WTC11 (cell line): ENCODE measurements around the gene LRRC51. TPM values are rescaled to one million over a fixed set of nuclear protein-coding genes. Genes with fewer than 3 reads are reported as not detected.

Experiments used
- ATAC-seq: fragments of 200-7000 bp; cut with Tn5 transposase; 2 replicates; pipeline ENCODE4 v1.10.0; 2021; ENCODE audit warnings: mild to moderate bottlenecking, moderate library complexity
- CTCF ChIA-PET: fragments of 300-600 bp; sonication (Branson Sonifier 250); formaldehyde crosslinking; loops from one replicate; lab custom pipeline; 2021; ENCODE audit warnings: antibody characterized with exemption; lab: Charles Lee
- POLR2A ChIA-PET: fragments of 350-600 bp; sonication (Branson Sonifier 250); formaldehyde crosslinking; loops from one replicate; lab custom pipeline; 2021; ENCODE audit warnings: antibody characterized with exemption; lab: Charles Lee
- DNase-seq: peaks from one replicate; pipeline ENCODE4 v3.0.0; 2021; ENCODE audit warnings: low spot score
- H3K27ac Mint-ChIP-seq: 2 replicates; pipeline ENCODE4 v1.8.0; 2021; ENCODE audit warnings: mixed read lengths
- H3K27me3 Mint-ChIP-seq: 2 replicates; pipeline ENCODE4 v1.8.0; 2021; ENCODE audit warnings: low read depth, mild to moderate bottlenecking, moderate library complexity, mixed read lengths
- H3K36me3 Mint-ChIP-seq: 2 replicates; pipeline ENCODE4 v1.8.0; 2021; ENCODE audit warnings: mixed read lengths
- H3K4me1 Mint-ChIP-seq: 2 replicates; pipeline ENCODE4 v1.8.0; 2022; ENCODE audit warnings: mixed read lengths
- H3K4me3 Mint-ChIP-seq: 2 replicates; pipeline ENCODE4 v1.8.0; 2021; ENCODE audit warnings: mild to moderate bottlenecking, moderate library complexity, mixed read lengths
- H3K9me3 Mint-ChIP-seq: 2 replicates; pipeline ENCODE4 v1.8.0; 2021; ENCODE audit warnings: mixed read lengths
- ATF1 ChIP-seq: sonication (generic); formaldehyde crosslinking; IDR thresholded peaks from 2 replicates; pipeline ENCODE4 v1.8.1; 2023; ENCODE audit warnings: mild to moderate bottlenecking, moderate library complexity, missing genetic modification reagents
- CBFB ChIP-seq: sonication (generic); formaldehyde crosslinking; IDR thresholded peaks from 2 replicates; pipeline ENCODE4 v1.8.1; 2022; ENCODE audit warnings: mild to moderate bottlenecking, low read depth, missing genetic modification reagents
- CTCF ChIP-seq: fragments of 200-600 bp; IDR thresholded peaks from 2 replicates; pipeline ENCODE4 v1.8.0; 2022; ENCODE audit warnings: antibody characterized with exemption
- ERG ChIP-seq: fragments of 250-450 bp; sonication (Bioruptor Pico); IDR thresholded peaks from 2 replicates; pipeline ENCODE4 v1.8.0; 2021; ENCODE audit warnings: mild to moderate bottlenecking
- FOXP4 ChIP-seq: sonication (generic); formaldehyde crosslinking; IDR thresholded peaks from 2 replicates; pipeline ENCODE4 v1.8.0; 2022; ENCODE audit warnings: mild to moderate bottlenecking, missing genetic modification reagents
- GTF2I ChIP-seq: fragments of 250-450 bp; sonication (Bioruptor Pico); conservative IDR thresholded peaks from 2 replicates; pipeline ENCODE4 v1.4.0; 2021; ENCODE audit warnings: mild to moderate bottlenecking
- HMGA2 ChIP-seq: fragments of 250-450 bp; sonication (Bioruptor Pico); IDR thresholded peaks from 2 replicates; pipeline ENCODE4 v1.4.0; 2021; ENCODE audit warnings: mild to moderate bottlenecking, moderate library complexity
- KAT7 ChIP-seq: sonication (generic); formaldehyde crosslinking; IDR thresholded peaks from 2 replicates; pipeline ENCODE4 v1.8.1; 2023; ENCODE audit warnings: missing genetic modification reagents, mild to moderate bottlenecking, borderline replicate concordance
- MLX ChIP-seq: sonication (generic); formaldehyde crosslinking; IDR thresholded peaks from 2 replicates; pipeline ENCODE4 v1.8.1; 2023; ENCODE audit warnings: mild to moderate bottlenecking, missing genetic modification reagents, moderate library complexity
- MYBL2 ChIP-seq: sonication (generic); formaldehyde crosslinking; IDR thresholded peaks from 2 replicates; pipeline ENCODE4 v1.8.1; 2023; ENCODE audit warnings: mild to moderate bottlenecking, moderate library complexity, missing genetic modification reagents
- NR3C1 ChIP-seq: sonication (generic); formaldehyde crosslinking; conservative IDR thresholded peaks from 2 replicates; pipeline ENCODE4 v1.8.1; 2023; ENCODE audit warnings: low read depth, mild to moderate bottlenecking, missing genetic modification reagents
- OVOL2 ChIP-seq: fragments of 250-450 bp; sonication (Bioruptor Pico); IDR thresholded peaks from 2 replicates; pipeline ENCODE4 v1.9.0; 2021; ENCODE audit warnings: mild to moderate bottlenecking, borderline replicate concordance
- TCF7 ChIP-seq: sonication (generic); formaldehyde crosslinking; IDR thresholded peaks from 2 replicates; pipeline ENCODE4 v1.8.0; 2022; ENCODE audit warnings: mild to moderate bottlenecking, low read depth, missing genetic modification reagents, moderate library complexity
- TP53 ChIP-seq: sonication (generic); formaldehyde crosslinking; IDR thresholded peaks from 2 replicates; pipeline ENCODE4 v1.8.1; 2023; ENCODE audit warnings: mild to moderate bottlenecking, missing genetic modification reagents
- USF2 ChIP-seq: sonication (generic); formaldehyde crosslinking; IDR thresholded peaks from 2 replicates; pipeline ENCODE4 v1.8.1; 2023; ENCODE audit warnings: mild to moderate bottlenecking, missing genetic modification reagents, moderate library complexity
- ZNF121 ChIP-seq: sonication (generic); formaldehyde crosslinking; IDR thresholded peaks from 2 replicates; pipeline ENCODE4 v1.8.0; 2023; ENCODE audit warnings: missing genetic modification reagents
- ZNF219 ChIP-seq: sonication (generic); formaldehyde crosslinking; IDR thresholded peaks from 2 replicates; pipeline ENCODE4 v1.8.0; 2023; ENCODE audit warnings: missing genetic modification reagents, mild to moderate bottlenecking, borderline replicate concordance
- ZNF416 ChIP-seq: fragments of 250-450 bp; sonication (Bioruptor Pico); IDR thresholded peaks from 2 replicates; pipeline ENCODE4 v1.9.0; 2021; ENCODE audit warnings: mild to moderate bottlenecking, inconsistent platforms
- ZNF423 ChIP-seq: fragments of 250-450 bp; sonication (Bioruptor Pico); IDR thresholded peaks from 2 replicates; pipeline ENCODE4 v2.1.2; 2022; ENCODE audit warnings: mild to moderate bottlenecking, moderate library complexity
- total RNA-seq: library from RNA; stranded (reverse); gene quantifications from 3 replicates; pipeline ENCODE4 v1.2.3, GENCODE V29; 2021

The LRRC51 gene
- total RNA-seq, 1 experiment from 2014 or later: 5.3 TPM

- Mint-ChIP-seq H3K4me1 (peaks cover 15% of the 10 kb centered on the region), H3K9me3 (no peaks in the 10 kb centered on the region)
- no peak for DNase-seq
- no peak for ATAC-seq
- CTCF ChIA-PET: interaction anchor here (0.5 kb wide), 1 partner anchor 32 kb away, joined by 3 read pairs; no protein-coding TSS in a partner anchor
- TF ChIP-seq CTCF: no peak
- TF ChIP-seq, all 79 proteins: peak for 0
- no peaks in the 10 kb centered on the region for H3K27me3 Mint-ChIP-seq
- 0 out of 2 replicates have a peak overlapping the region, but pooled peaks have one; percentile 10 for H3K27ac Mint-ChIP-seq
- H3K36me3 Mint-ChIP-seq: 0 out of 2 replicates have a peak, but pooled peaks cover 2% of the 10 kb centered on the region
- H3K4me3 Mint-ChIP-seq: no peak overlapping the region
- POLR2A ChIA-PET: no interaction called here
Observed at GRCh38 chr11:72083414-72083813, 2.8 kb downstream of the LRRC51 start.

- no peak for ATAC-seq
- Mint-ChIP-seq H3K36me3 (0 out of 2 replicates have a peak, but pooled peaks cover 2% of the 10 kb centered on the region), H3K27ac (no peak overlapping the region)
- DNase-seq: no peak
- TF ChIP-seq ZNF423 (no peak), USF2 (CRISPR knock-in tag) (no peak), FOXP4 (CRISPR knock-in tag) (no peak), OVOL2 (CRISPR knock-in tag) (no peak), CBFB (CRISPR knock-in tag) (no peak), MLX (no peak), KAT7 (CRISPR knock-in tag) (no peak), NR3C1 (CRISPR knock-in tag) (no peak), TCF7 (no peak), ERG (CRISPR knock-in tag) (no peak), ZNF121 (no peak), ZNF416 (CRISPR knock-in tag) (no peak), ATF1 (CRISPR knock-in tag) (no peak), HMGA2 (CRISPR knock-in tag) (no peak)
- TF ChIP-seq, all 79 proteins: peak for 0
- ChIA-PET POLR2A (no interaction called here), CTCF (interaction anchor here (0.5 to 4.1 kb wide), 3 partner anchors 9 to 59 kb away, joined by 3 to 31 read pairs (median 3); no protein-coding TSS in a partner anchor)
- H3K27me3 Mint-ChIP-seq: no peaks in the 10 kb centered on the region
- H3K9me3 Mint-ChIP-seq: no peaks in the 10 kb centered on the region
- H3K4me3 Mint-ChIP-seq: no peak overlapping the region
- H3K4me1 Mint-ChIP-seq: peaks cover 9% of the 10 kb centered on the region
Observed at GRCh38 chr11:72084076-72084475, 3.4 kb downstream of the LRRC51 start.

- Mint-ChIP-seq H3K36me3 (0 out of 2 replicates have a peak, but pooled peaks cover 2% of the 10 kb centered on the region), H3K27me3 (no peaks in the 10 kb centered on the region), H3K27ac (no peak overlapping the region), H3K4me1 (peaks cover 9% of the 10 kb centered on the region), H3K9me3 (no peaks in the 10 kb centered on the region), H3K4me3 (no peak overlapping the region)
- ChIA-PET POLR2A (interaction anchor here (0.6 kb wide), 1 partner anchor 107 kb away, joined by 4 read pairs; no protein-coding TSS in a partner anchor), CTCF (interaction anchor here (0.6 to 4.1 kb wide), 10 partner anchors 10 to 346 kb away, joined by 3 to 31 read pairs (median 4); no protein-coding TSS in a partner anchor)
- no peak for ATAC-seq
- TF ChIP-seq MYBL2 (CRISPR knock-in tag) (no peak), GTF2I (CRISPR knock-in tag) (no peak), ZNF219 (CRISPR knock-in tag) (no peak), TP53 (no peak)
- no peak for DNase-seq
Observed at GRCh38 chr11:72084965-72085364, 4.3 kb downstream of the LRRC51 start.
